GM19351 (cell line): ENCODE measurements around the gene RECK.
A peak's percentile ranks its signal among the peaks of the same experiment; 100 is the strongest.
"Not testable (repeated sequence)": the region's sequence is repeated elsewhere in the genome, so short reads cannot be mapped to it uniquely, and the experiment has no call there.

Experiments
- ATAC-seq: cut with Tn5 transposase; IDR thresholded peaks from one replicate; pipeline ENCODE4 v1.9.1; 2021; ENCODE audit warnings: mild to moderate bottlenecking, moderate library complexity; ENCODE audit not compliant: unreplicated experiment

The RECK gene

GRCh38 chr9:36152741-36153438, 116.2 kb downstream of the RECK start:
- no peak for ATAC-seq

GRCh38 chr9:36153746-36154145, 117.0 kb downstream of the RECK start:
- no peak for ATAC-seq

- ATAC-seq = no peak
Observed at GRCh38 chr9:36154331-36154952, 117.7 kb downstream of the RECK start.

GRCh38 chr9:36156116-36156515, 119.4 kb downstream of the RECK start:
- ATAC-seq = no peak

GRCh38 chr9:36158122-36158521, 121.4 kb downstream of the RECK start:
- no peak for ATAC-seq

GRCh38 chr9:36158917-36159316, 122.2 kb downstream of the RECK start:
- no peak for ATAC-seq

GRCh38 chr9:36159509-36159908, 122.8 kb downstream of the RECK start:
- ATAC-seq = not testable (repeated sequence)

GRCh38 chr9:36160126-36160525, 123.4 kb downstream of the RECK start:
- ATAC-seq = not testable (repeated sequence)

GRCh38 chr9:36161187-36161586, 124.5 kb downstream of the RECK start:
- no peak for ATAC-seq

GRCh38 chr9:36162211-36162738, 125.6 kb downstream of the RECK start:
- no peak for ATAC-seq

- no peak for ATAC-seq
Observed at GRCh38 chr9:36163049-36163785, 126.5 kb downstream of the RECK start.

- ATAC-seq = no peak
Observed at GRCh38 chr9:36163786-36164170, 127.1 kb downstream of the RECK start.

GRCh38 chr9:36164372-36164771, 127.7 kb downstream of the RECK start:
- no peak for ATAC-seq

GRCh38 chr9:36164989-36165388, 128.3 kb downstream of the RECK start:
- ATAC-seq = no peak

GRCh38 chr9:36165826-36166167, 129.1 kb downstream of the RECK start:
- no peak for ATAC-seq

GRCh38 chr9:36166168-36166927, 129.6 kb downstream of the RECK start:
- ATAC-seq = peak; percentile 94

- ATAC-seq = no peak
Observed at GRCh38 chr9:36169166-36169565, 132.5 kb downstream of the RECK start, which contains the start of gene CCIN. TSS of gene CCIN (plus strand) at chr9:36169388. CDS start at chr9:36169503, 115 bp downstream.

- no peak for ATAC-seq
Observed at GRCh38 chr9:36169708-36170107, 133.0 kb downstream of the RECK start.

- ATAC-seq = no peak
Observed at GRCh38 chr9:36170531-36170930, 133.8 kb downstream of the RECK start.

GRCh38 chr9:36173861-36174260, 137.1 kb downstream of the RECK start:
- no peak for ATAC-seq
